HCT116 (cell line): ENCODE data around the gene RCOR2. TPM values are rescaled to one million over a fixed set of nuclear protein-coding genes. Genes with fewer than 3 reads are reported as not detected.
A peak's percentile ranks its signal among the peaks of the same experiment; 100 is the strongest.

ENCODE experiments used
- ATAC-seq: fragments of 200-7000 bp; cut with Tn5 transposase; 2 replicates; pipeline ENCODE4 v1.9.1; 2020; ENCODE audit warnings: mild to moderate bottlenecking, moderate library complexity
- BruUV-seq: library from RNA; stranded (reverse); fragments of 400-500 nt; replicated peaks from 2 replicates; lab custom pipeline; 2021; lab: Mats Ljungman, UMichigan
- CTCF ChIA-PET: fragments of 300-600 bp; sonication (Branson Sonifier 250); formaldehyde crosslinking; loops from one replicate; lab custom pipeline; 2021; ENCODE audit warnings: antibody characterized with exemption; lab: Charles Lee
- POLR2A ChIA-PET: fragments of 300-600, 350-600 bp; sonication (Branson Sonifier 250); formaldehyde crosslinking; loops from one replicate; lab custom pipeline; 2021; ENCODE audit warnings: antibody characterized with exemption; lab: Charles Lee
- RAD21 ChIA-PET, 2 experiments: fragments of 300-600 bp; sonication (Branson Sonifier 250); formaldehyde crosslinking; loops; one replicate each; lab custom pipeline; 2023; ENCODE audit warnings: low total read pairs in 2 of 2; ENCODE audit not compliant: uncharacterized antibody in 2 of 2, unreplicated experiment in 2 of 2, low non-redundant PET in 1 of 2; lab: Charles Lee
- DNase-seq: peaks from one replicate; pipeline ENCODE4 v3.0.0-alpha.2; 2010; ENCODE audit warnings: low read depth, low spot score
- H2AFZ ChIP-seq: fragments of 200-600 bp; shearing (Covaris generic), sonication (generic); 2 replicates; pipeline ENCODE4 v1.6.1; 2017; ENCODE audit warnings: low read depth, mixed run types, mixed read lengths, antibody characterized with exemption, low read length; ENCODE audit not compliant: poor library complexity, severe bottlenecking
- H3K27ac ChIP-seq: 2 replicates; pipeline ENCODE4 v1.5.1; 2012; ENCODE audit warnings: low read depth, low read length
- H3K27me3 ChIP-seq: fragments of 200-600 bp; sonication (generic); 2 replicates; pipeline ENCODE4 v1.6.1; 2016; ENCODE audit warnings: mixed run types, low read length, mixed read lengths; ENCODE audit not compliant: insufficient read depth
- H3K36me3 ChIP-seq, 2 experiments: fragments of 200-500 bp in 1 of 2; fragments of 200-600 bp in 1 of 2; sonication (Bioruptor generic) in 1 of 2; sonication (generic) in 1 of 2; 2 replicates each; pipeline versions ENCODE4 v1.5.1 to v1.6.1; 2014 to 2016; ENCODE audit warnings: low read length in 2 of 2, inconsistent platforms in 1 of 2, mixed read lengths in 1 of 2, mixed run types in 1 of 2; ENCODE audit not compliant: insufficient read depth in 2 of 2, control insufficient read depth in 1 of 2
- H3K4me1 ChIP-seq, 2 experiments: fragments of 200-600 bp in 1 of 2; sonication (generic) in 1 of 2; 2 replicates each; pipeline versions ENCODE4 v1.5.1 to v1.6.1; 2012 to 2017; ENCODE audit warnings: low read length in 2 of 2, inconsistent platforms in 1 of 2, mild to moderate bottlenecking in 1 of 2, mixed read lengths in 1 of 2, mixed run types in 1 of 2, moderate library complexity in 1 of 2; ENCODE audit not compliant: insufficient read depth in 2 of 2, control insufficient read depth in 1 of 2
- H3K4me2 ChIP-seq: fragments of 200-600 bp; sonication (generic); 2 replicates; pipeline ENCODE4 v1.6.1; 2017; ENCODE audit warnings: mixed run types, low read length, mixed read lengths
- H3K4me3 ChIP-seq, 2 experiments: fragments of 200-600 bp in 1 of 2; sonication (generic) in 1 of 2; replicated peaks in 1 of 2; 2 replicates each; pipeline ENCODE4 v1.5.1; 2011 to 2016; ENCODE audit warnings: low read length in 2 of 2, control low read depth in 1 of 2, low read depth in 1 of 2, mild to moderate bottlenecking in 1 of 2, mixed read lengths in 1 of 2, mixed run types in 1 of 2
- H3K79me2 ChIP-seq: fragments of 200-600 bp; sonication (generic); 2 replicates; pipeline ENCODE4 v1.6.1; 2017; ENCODE audit warnings: mild to moderate bottlenecking, mixed run types, low read length, moderate library complexity, mixed read lengths; ENCODE audit not compliant: insufficient read depth
- H3K9ac ChIP-seq: fragments of 200-600 bp; sonication (generic); 2 replicates; pipeline ENCODE4 v1.6.1; 2016; ENCODE audit warnings: low read length, mixed read lengths
- H3K9me2 ChIP-seq: fragments of 200-600 bp; sonication (generic), shearing (Covaris generic); 2 replicates; pipeline ENCODE4 v1.6.1; 2017; ENCODE audit warnings: mixed run types, mild to moderate bottlenecking, moderate library complexity; ENCODE audit not compliant: insufficient read depth
- H3K9me3 ChIP-seq, 2 experiments: fragments of 200-500 bp in 1 of 2; fragments of 200-600 bp in 1 of 2; sonication (Bioruptor generic) in 1 of 2; sonication (generic) in 1 of 2; 2 replicates each; pipeline ENCODE4 v1.6.1; 2014 to 2017; ENCODE audit warnings: low read length in 2 of 2, mixed read lengths in 2 of 2, inconsistent platforms in 1 of 2, low read depth in 1 of 2, mild to moderate bottlenecking in 1 of 2, mixed run types in 1 of 2, moderate library complexity in 1 of 2; ENCODE audit not compliant: control insufficient read depth in 1 of 2, insufficient read depth in 1 of 2
- H4K20me1 ChIP-seq: fragments of 200-600 bp; sonication (generic), shearing (Covaris generic); 2 replicates; pipeline ENCODE4 v1.6.1; 2017; ENCODE audit warnings: mixed run types, mild to moderate bottlenecking, moderate library complexity; ENCODE audit not compliant: insufficient read depth
- ELF1 ChIP-seq: IDR thresholded peaks from 2 replicates; pipeline ENCODE4 v1.6.1; 2012; ENCODE audit warnings: low read depth, borderline replicate concordance
- EZH2 ChIP-seq: fragments of 200-600 bp; sonication (generic); IDR thresholded peaks from 2 replicates; pipeline ENCODE4 v1.6.1; 2017; ENCODE audit warnings: antibody characterized with exemption, mixed run types
- RAD21 ChIP-seq: IDR thresholded peaks from 2 replicates; pipeline ENCODE4 v1.6.1; 2012; ENCODE audit warnings: low read depth, mild to moderate bottlenecking
- intact Hi-C: fragments of 100-400 bp; cut with micrococcal nuclease; formaldehyde crosslinking; loops from 2 replicates; pipeline ENCODE4 v1.10.0; 2022
- total RNA-seq: library from RNA; stranded (reverse); gene quantifications from one replicate; pipeline ENCODE4 v1.2.1, GENCODE V29; 2021; ENCODE audit not compliant: unreplicated experiment
- TF ChIP-seq, protein P1 (sequence below), 3 experiments: fragments of 200-600 bp in 1 of 3; sonication (generic) in 1 of 3; IDR thresholded peaks in 2 of 3; conservative IDR thresholded peaks in 1 of 3; 2 replicates each; pipeline ENCODE4 v1.5.1; 2012 to 2017; ENCODE audit warnings: low read depth in 2 of 3, low read length in 2 of 3, antibody characterized with exemption in 1 of 3, borderline replicate concordance in 1 of 3, control low read depth in 1 of 3, mild to moderate bottlenecking in 1 of 3, mixed read lengths in 1 of 3, mixed run types in 1 of 3, moderate library complexity in 1 of 3; ENCODE audit not compliant: insufficient read depth in 1 of 3

RCOR2 gene
- total RNA-seq, 1 experiment from 2014 or later, result 10.8 TPM

DNA sequence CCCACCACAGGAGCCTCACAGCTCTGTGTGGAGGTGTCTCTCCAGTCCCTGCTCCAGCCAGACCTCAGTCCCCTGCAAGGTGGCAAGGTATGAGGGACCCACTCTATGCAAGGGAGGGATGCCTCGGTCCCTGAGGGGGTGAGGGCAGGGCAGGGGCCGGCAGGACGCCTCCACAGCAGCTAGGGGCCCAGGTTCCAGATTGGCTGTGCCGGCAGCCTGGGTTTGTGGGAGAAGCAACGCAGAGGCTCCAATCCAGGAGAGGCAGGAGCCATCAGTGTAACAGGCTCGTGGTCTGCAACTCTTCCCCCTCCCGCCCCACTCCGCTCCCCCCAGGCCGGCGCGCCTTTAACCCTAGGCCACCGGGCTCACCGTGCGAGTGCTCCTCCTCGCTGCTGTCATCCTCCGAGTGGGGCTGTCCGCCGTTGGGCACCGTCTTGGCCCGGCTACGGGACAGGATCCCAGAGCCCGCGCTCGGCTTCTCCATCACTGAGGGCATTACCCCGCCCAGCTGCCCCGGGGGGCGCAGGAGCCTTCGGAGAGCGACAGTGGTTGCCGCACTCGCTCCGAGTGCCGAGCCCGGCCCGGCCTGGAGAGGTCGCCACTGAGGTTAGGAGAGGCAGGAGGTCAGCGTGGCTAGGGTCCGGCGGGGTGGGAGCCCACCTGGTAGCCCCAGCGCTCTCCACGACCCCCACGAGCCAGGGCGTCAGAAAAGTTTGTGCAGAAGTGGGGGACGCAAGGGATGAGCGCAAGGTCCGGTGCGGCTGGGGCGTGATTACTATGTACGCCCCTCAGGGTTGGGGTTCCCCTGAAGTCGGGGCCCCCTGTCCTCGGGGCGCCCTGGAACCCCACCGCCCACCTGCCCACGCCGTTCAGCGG is 765 bp downstream of the RCOR2 start:
- Histone ChIP-seq H3K9me2 (no peaks in the 10 kb centered on the region), H3K4me3 (peak overlapping the region; percentile 55 to 64), H3K79me2 (no peaks in the 10 kb centered on the region), H3K36me3 (no peaks in the 10 kb centered on the region; a peak in 1 of 4 replicates), H3K27me3 (no peaks in the 10 kb centered on the region), H2AFZ (no peak overlapping the region), H3K4me1 (peaks cover 30 to 52% of the 10 kb centered on the region in 2 experiments), H3K4me2 (peak overlapping the region; percentile 94), H4K20me1 (no peaks in the 10 kb centered on the region), H3K9ac (peak overlapping the region; percentile 67), H3K27ac (peak overlapping the region; percentile 98; the same call in 1 of the 2 replicates), H3K9me3 (no peaks in the 10 kb centered on the region)
- BruUV-seq, result TSS peak; percentile 22
- POLR2A ChIA-PET, result interaction anchor here (0.7 to 1.4 kb wide), 4 partner anchors 21 to 363 kb away, joined by 3 to 5 read pairs (median 4); no protein-coding TSS in a partner anchor
- CTCF ChIA-PET, result interaction anchor here (0.7 to 2.7 kb wide), 3 partner anchors 18 to 30 kb away, joined by 4 to 24 read pairs (median 4); no protein-coding TSS in a partner anchor
- intact Hi-C loops, result loop anchor here (2.0 kb wide), 1 partner anchor 59 kb away; the partner anchor contains the start of gene COX8A
- ATAC-seq (peak; percentile 28), DNase-seq (no peak)
- TF ChIP-seq ELF1 (no peak), EZH2 (no peak), RAD21 (no peak)
- TF ChIP-seq, protein P1, sequence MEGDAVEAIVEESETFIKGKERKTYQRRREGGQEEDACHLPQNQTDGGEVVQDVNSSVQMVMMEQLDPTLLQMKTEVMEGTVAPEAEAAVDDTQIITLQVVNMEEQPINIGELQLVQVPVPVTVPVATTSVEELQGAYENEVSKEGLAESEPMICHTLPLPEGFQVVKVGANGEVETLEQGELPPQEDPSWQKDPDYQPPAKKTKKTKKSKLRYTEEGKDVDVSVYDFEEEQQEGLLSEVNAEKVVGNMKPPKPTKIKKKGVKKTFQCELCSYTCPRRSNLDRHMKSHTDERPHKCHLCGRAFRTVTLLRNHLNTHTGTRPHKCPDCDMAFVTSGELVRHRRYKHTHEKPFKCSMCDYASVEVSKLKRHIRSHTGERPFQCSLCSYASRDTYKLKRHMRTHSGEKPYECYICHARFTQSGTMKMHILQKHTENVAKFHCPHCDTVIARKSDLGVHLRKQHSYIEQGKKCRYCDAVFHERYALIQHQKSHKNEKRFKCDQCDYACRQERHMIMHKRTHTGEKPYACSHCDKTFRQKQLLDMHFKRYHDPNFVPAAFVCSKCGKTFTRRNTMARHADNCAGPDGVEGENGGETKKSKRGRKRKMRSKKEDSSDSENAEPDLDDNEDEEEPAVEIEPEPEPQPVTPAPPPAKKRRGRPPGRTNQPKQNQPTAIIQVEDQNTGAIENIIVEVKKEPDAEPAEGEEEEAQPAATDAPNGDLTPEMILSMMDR (IDR thresholded peaks at IDR 0.05 in 2 of 3, conservative IDR thresholded peaks at IDR 0.05 in 1 of 3; ENCODE audit: borderline replicate concordance in 1 of 3, insufficient read depth in 1 of 3, low read depth in 2 of 3, low read length in 2 of 3), result peak in 2 of 3 experiments; percentile 57 to 60; a peak in 4 of 6 replicates
- RAD21 ChIA-PET, result interaction anchor here (0.6 to 0.7 kb wide), 3 partner anchors 18 to 226 kb away, joined by 3 to 6 read pairs (median 4); no protein-coding TSS in a partner anchor
